Loucy (cell line): ENCODE results near the gene SLC5A2.

Experiments used
- CTCF ChIP-seq: fragments of 200-600 bp; sonication (generic); conservative IDR thresholded peaks from 2 replicates; pipeline ENCODE4 v1.5.1; 2014; ENCODE audit warnings: mild to moderate bottlenecking, antibody characterized with exemption, low read length
- EZH2phosphoT487 ChIP-seq: fragments of 200-600 bp; IDR thresholded peaks from 2 replicates; pipeline ENCODE4 v1.6.1; 2018; ENCODE audit warnings: antibody characterized with exemption, mild to moderate bottlenecking, moderate library complexity, borderline replicate concordance

GRCh38 chr16:31487071-31487719 is 4.3 kb downstream of the SLC5A2 start:
- no peak for TF ChIP-seq CTCF
- no peak for TF ChIP-seq EZH2phosphoT487
